ENCODE data around the gene MTRF1L.

GRCh38 chr6:153038378-153039057, 36.0 kb upstream of the MTRF1L start:
- TF ChIP-seq CTCF (IDR thresholded peaks at IDR 0.05): no peak
- TF ChIP-seq POLR2A (IDR thresholded peaks at IDR 0.05): no peak
- no peak for TF ChIP-seq POLR2AphosphoS5 (IDR thresholded peaks at IDR 0.05)

Data from stomach (tissue), 4 donors.